Sigmoid colon (tissue), 7 donors: ENCODE measurements around the gene SLC13A4. TPM values are rescaled to one million over a fixed set of nuclear protein-coding genes. Genes with fewer than 3 reads are reported as not detected.
"Not testable (repeated sequence)": the region's sequence is repeated elsewhere in the genome, so short reads cannot be mapped to it uniquely, and the experiment has no call there.

Source experiments
- DNase-seq: peaks from one replicate; pipeline ENCODE4 v3.0.0-alpha.2; 2019
- H3K27ac ChIP-seq, 4 donors: fragments of 200-600 bp; sonication (generic); one replicate each; pipeline ENCODE4 v1.5.1; 2016 to 2019; ENCODE audit warnings: mild to moderate bottlenecking in 1 of 4
- H3K27me3 ChIP-seq, 3 donors: fragments of 200-600 bp; sonication (generic); one replicate each; pipeline ENCODE4 v1.5.1; 2019; ENCODE audit warnings: mild to moderate bottlenecking in 1 of 3
- H3K36me3 ChIP-seq, 4 donors: fragments of 200-600 bp; sonication (generic); one replicate each; pipeline ENCODE4 v1.5.1; 2016 to 2019
- H3K4me1 ChIP-seq, 4 donors: fragments of 200-600 bp; sonication (generic); one replicate each; pipeline ENCODE4 v1.5.1; 2017 to 2019
- H3K4me3 ChIP-seq, 4 donors: fragments of 200-600 bp; sonication (generic); one replicate each; pipeline ENCODE4 v1.5.1; 2017 to 2019; ENCODE audit warnings: mild to moderate bottlenecking in 2 of 4, moderate library complexity in 1 of 4
- H3K9me3 ChIP-seq, 4 donors: fragments of 200-600 bp in 3 of 4; sonication (generic) in 3 of 4; one replicate each; pipeline versions ENCODE4 v1.5.1 to v1.6.1; 2013 to 2019
- EP300 ChIP-seq, 4 donors: sonication (generic); formaldehyde crosslinking; IDR thresholded peaks; one replicate each; pipeline ENCODE4 v1.6.1; 2017; ENCODE audit warnings: antibody characterized with exemption in 4 of 4
- POLR2A ChIP-seq, 2 donors: fragments of 450-650 bp; IDR thresholded peaks; one replicate each; pipeline ENCODE4 v1.6.1; 2016; ENCODE audit warnings: antibody characterized with exemption in 2 of 2, mild to moderate bottlenecking in 2 of 2, moderate library complexity in 2 of 2
- POLR2AphosphoS5 ChIP-seq, 4 donors: sonication (generic); formaldehyde crosslinking; IDR thresholded peaks; one replicate each; pipeline ENCODE4 v1.6.1; 2017; ENCODE audit warnings: antibody characterized with exemption in 4 of 4
- WGBS, 2 donors: extraction: QIAGEN DNeasy Blood & Tissue Kit; methylation state at CpG; one replicate each; pipeline ENCODE4 v1.1.7; 2013; 5-methylcytosine and 5-hydroxymethylcytosine counted together
- intact Hi-C: fragments of 100-400 bp; cut with DNase I; formaldehyde crosslinking; loops from one replicate; pipeline ENCODE4 v1.15.1; 2023
- polyA plus RNA-seq, 3 donors: library from polyadenylated mRNA; stranded (reverse); fragments of 200-250 nt; gene quantifications; one replicate each; pipeline ENCODE4 v1.2.3, GENCODE V29; 2013
- total RNA-seq, 4 donors: library from RNA; depleted of rRNA; stranded (reverse); fragments of >200 nt; gene quantifications; one replicate each; pipeline ENCODE4 v1.1.0, GENCODE V29; 2016
- TF ChIP-seq, protein P1 (sequence below), 4 experiments: fragments of 450-650 bp in 3 of 4; fragments of 200-600 bp in 1 of 4; IDR thresholded peaks; one replicate each; pipeline ENCODE4 v1.5.1; 2016 to 2019; ENCODE audit warnings: antibody characterized with exemption in 4 of 4, mild to moderate bottlenecking in 3 of 4, moderate library complexity in 2 of 4
- donor health status: healthy with polysubstance abuse.
- donor health status: Bipolar disorder and iron deficiency.
- donor health status: healthy.

SLC13A4 gene
- total and polyA plus RNA-seq, 7 donors = 0.12 to 0.60 (median 0.28) TPM; not detected in 4

DNA sequence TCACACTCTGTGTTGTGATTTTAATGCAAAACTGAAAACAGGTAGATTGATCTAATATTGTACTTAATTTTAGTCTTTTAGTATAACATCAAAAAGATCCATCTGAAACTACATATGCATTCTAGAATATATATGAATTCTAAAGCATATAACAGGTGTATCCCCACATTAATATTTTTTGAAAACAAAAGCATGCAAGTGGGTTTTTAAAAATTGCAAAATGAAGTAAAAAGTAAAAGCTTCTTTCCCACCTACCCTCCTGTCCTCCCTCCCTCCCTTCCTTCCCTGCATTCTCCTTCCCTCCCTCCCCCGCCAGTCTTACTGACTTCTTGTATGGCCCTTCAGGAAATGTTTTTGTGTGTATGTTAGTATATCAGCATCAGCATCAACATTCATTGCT, 80.2 kb downstream of the SLC13A4 start:
- 92 to 97% methylated on average over 1 of the region's 1 CpG for WGBS, 2 donors
- Histone ChIP-seq H3K9me3 (no peaks in the 10 kb centered on the region), H3K4me1 (peaks cover 0 to 3% (median 0%) of the 10 kb centered on the region in 4 donors), H3K27me3 (no peaks in the 10 kb centered on the region), H3K4me3 (no peak overlapping the region), H3K27ac (no peak overlapping the region), H3K36me3 (peaks cover 0 to 50% (median 15%) of the 10 kb centered on the region in 4 donors)
- intact Hi-C loops = no loop called here
- TF ChIP-seq POLR2AphosphoS5 (IDR thresholded peaks at IDR 0.05) = no peak
- no peak for TF ChIP-seq POLR2A (IDR thresholded peaks at IDR 0.05)
- no peak for TF ChIP-seq EP300 (IDR thresholded peaks at IDR 0.05)
- DNase-seq = no peak

DNA sequence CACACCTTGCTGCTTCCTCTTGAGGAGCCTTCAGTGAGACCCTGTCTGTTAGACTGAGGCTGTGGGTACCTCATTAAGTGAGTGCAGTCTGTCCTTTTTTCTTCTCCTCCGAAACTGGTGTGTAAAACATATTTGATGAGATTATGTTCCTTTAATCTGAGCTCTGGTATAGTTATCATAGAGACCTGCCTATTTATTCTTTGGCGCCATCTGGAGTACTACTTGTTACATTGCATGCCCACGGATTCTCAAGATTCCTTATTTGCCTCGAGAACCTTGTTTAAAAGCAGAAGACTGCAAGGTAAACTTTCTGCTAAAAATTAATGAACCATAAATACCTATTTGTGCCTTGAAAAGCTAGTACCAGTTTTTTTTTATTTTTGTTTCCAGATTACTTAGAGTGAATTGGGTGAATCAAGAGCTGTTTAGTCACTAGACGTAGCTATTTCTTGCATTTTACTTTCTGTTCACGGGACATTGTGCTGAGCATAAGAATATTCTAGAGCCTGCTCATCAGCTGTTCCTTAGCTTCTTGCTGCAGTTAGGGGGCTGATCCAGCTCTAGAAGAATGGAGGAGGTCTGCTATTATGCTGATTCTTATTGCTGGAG, 82.6 kb downstream of the SLC13A4 start:
- DNase-seq = no peak
- intact Hi-C loops = loop anchor here (1.0 kb wide), 1 partner anchor 363 kb away; no protein-coding TSS in a partner anchor
- H3K4me3 ChIP-seq = no peak overlapping the region
- no peak overlapping the region for H3K27ac ChIP-seq
- peaks cover 0 to 64% (median 15%) of the 10 kb centered on the region in 4 donors for H3K36me3 ChIP-seq
- no peaks in the 10 kb centered on the region for H3K27me3 ChIP-seq
- TF ChIP-seq, protein P1, sequence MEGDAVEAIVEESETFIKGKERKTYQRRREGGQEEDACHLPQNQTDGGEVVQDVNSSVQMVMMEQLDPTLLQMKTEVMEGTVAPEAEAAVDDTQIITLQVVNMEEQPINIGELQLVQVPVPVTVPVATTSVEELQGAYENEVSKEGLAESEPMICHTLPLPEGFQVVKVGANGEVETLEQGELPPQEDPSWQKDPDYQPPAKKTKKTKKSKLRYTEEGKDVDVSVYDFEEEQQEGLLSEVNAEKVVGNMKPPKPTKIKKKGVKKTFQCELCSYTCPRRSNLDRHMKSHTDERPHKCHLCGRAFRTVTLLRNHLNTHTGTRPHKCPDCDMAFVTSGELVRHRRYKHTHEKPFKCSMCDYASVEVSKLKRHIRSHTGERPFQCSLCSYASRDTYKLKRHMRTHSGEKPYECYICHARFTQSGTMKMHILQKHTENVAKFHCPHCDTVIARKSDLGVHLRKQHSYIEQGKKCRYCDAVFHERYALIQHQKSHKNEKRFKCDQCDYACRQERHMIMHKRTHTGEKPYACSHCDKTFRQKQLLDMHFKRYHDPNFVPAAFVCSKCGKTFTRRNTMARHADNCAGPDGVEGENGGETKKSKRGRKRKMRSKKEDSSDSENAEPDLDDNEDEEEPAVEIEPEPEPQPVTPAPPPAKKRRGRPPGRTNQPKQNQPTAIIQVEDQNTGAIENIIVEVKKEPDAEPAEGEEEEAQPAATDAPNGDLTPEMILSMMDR (IDR thresholded peaks at IDR 0.05) = peak; percentile 26 to 78 (median 56)
- no peak for TF ChIP-seq POLR2A (IDR thresholded peaks at IDR 0.05)
- peaks cover 0 to 3% (median 0%) of the 10 kb centered on the region in 4 donors for H3K4me1 ChIP-seq
- H3K9me3 ChIP-seq = no peaks in the 10 kb centered on the region
- WGBS, 2 donors = 42 to 58% methylated on average over 6 of the region's 6 CpGs

GRCh38 chr7:135644729-135645128, 83.3 kb downstream of the SLC13A4 start:
- 90 to 94% methylated on average over 3 of the region's 3 CpGs for WGBS, 2 donors
- intact Hi-C loops = loop anchor here (1.0 kb wide), 1 partner anchor 362 kb away; no protein-coding TSS in a partner anchor
- TF ChIP-seq POLR2AphosphoS5 (IDR thresholded peaks at IDR 0.05) = no peak
- TF ChIP-seq, protein P1 (IDR thresholded peaks at IDR 0.05) = no peak
- TF ChIP-seq POLR2A (IDR thresholded peaks at IDR 0.05) = no peak
- TF ChIP-seq EP300 (IDR thresholded peaks at IDR 0.05) = no peak

GRCh38 chr7:135644154-135644553, 83.8 kb downstream of the SLC13A4 start:
- Histone ChIP-seq H3K27me3 (no peaks in the 10 kb centered on the region), H3K27ac (no peak overlapping the region), H3K9me3 (no peaks in the 10 kb centered on the region), H3K4me1 (peaks cover 0 to 3% (median 0%) of the 10 kb centered on the region in 4 donors), H3K4me3 (no peak overlapping the region), H3K36me3 (peaks cover 0 to 73% (median 19%) of the 10 kb centered on the region in 4 donors)
- no peak for DNase-seq
- 79 to 96% methylated on average over 3 of the region's 3 CpGs for WGBS, 2 donors
- intact Hi-C loops = no loop called here
- TF ChIP-seq EP300 (IDR thresholded peaks at IDR 0.05) = no peak
- TF ChIP-seq, protein P1 (IDR thresholded peaks at IDR 0.05) = no peak
- no peak for TF ChIP-seq POLR2AphosphoS5 (IDR thresholded peaks at IDR 0.05)
- no peak for TF ChIP-seq POLR2A (IDR thresholded peaks at IDR 0.05)

More at GRCh38 chr7:135644729-135645128, 83.3 kb downstream of the SLC13A4 start:
- H3K4me3 ChIP-seq = no peak overlapping the region
- H3K27me3 ChIP-seq = no peaks in the 10 kb centered on the region
- H3K27ac ChIP-seq = no peak overlapping the region
- DNase-seq = no peak
- H3K36me3 ChIP-seq = peaks cover 0 to 67% (median 16%) of the 10 kb centered on the region in 4 donors
- H3K4me1 ChIP-seq = peaks cover 0 to 3% (median 0%) of the 10 kb centered on the region in 4 donors
- no peaks in the 10 kb centered on the region for H3K9me3 ChIP-seq

- H3K27ac ChIP-seq, H3K4me3 ChIP-seq, H3K9me3 ChIP-seq, H3K27me3 ChIP-seq, H3K4me1 ChIP-seq, DNase-seq, intact Hi-C loops: not testable (repeated sequence)
- H3K36me3 ChIP-seq = peaks cover 0 to 78% (median 15%) of the 10 kb centered on the region in 4 donors
These were observed 88.3 kb downstream of the SLC13A4 start for GRCh38 chr7:135639690-135640089.
